ENCODE data around the gene IREB2.

IREB2 gene

GRCh38 chr15:78550194-78550593, 112.2 kb downstream of the IREB2 start:
- TF ChIP-seq TAF1 (IDR thresholded peaks at IDR 0.05; ENCODE audit: borderline replicate concordance, insufficient read depth, low read length) (no peak), FOXP2 (optimal IDR thresholded peaks at IDR 0.05; ENCODE audit: borderline replicate concordance, extremely low read depth, extremely low read length, insufficient read depth) (no peak), REST (IDR thresholded peaks at IDR 0.05; ENCODE audit: insufficient read depth in 1 of 2, low read depth in 2 of 2, low read length in 2 of 2) (no peak), POLR2AphosphoS5 (IDR thresholded peaks at IDR 0.05; ENCODE audit: low read depth, low read length) (no peak), SIN3A (IDR thresholded peaks at IDR 0.05; ENCODE audit: borderline replicate concordance, insufficient read depth, low read length) (no peak)

GRCh38 chr15:78550815-78551214, 112.8 kb downstream of the IREB2 start:
- TF ChIP-seq REST (IDR thresholded peaks at IDR 0.05; ENCODE audit: insufficient read depth in 1 of 2, low read depth in 2 of 2, low read length in 2 of 2) (no peak), FOXP2 (optimal IDR thresholded peaks at IDR 0.05; ENCODE audit: borderline replicate concordance, extremely low read depth, extremely low read length, insufficient read depth) (no peak), SIN3A (IDR thresholded peaks at IDR 0.05; ENCODE audit: borderline replicate concordance, insufficient read depth, low read length) (no peak), TAF1 (IDR thresholded peaks at IDR 0.05; ENCODE audit: borderline replicate concordance, insufficient read depth, low read length) (no peak), POLR2AphosphoS5 (IDR thresholded peaks at IDR 0.05; ENCODE audit: low read depth, low read length) (no peak)
